ENCODE results near the gene GSDMA.

GSDMA gene

DNA sequence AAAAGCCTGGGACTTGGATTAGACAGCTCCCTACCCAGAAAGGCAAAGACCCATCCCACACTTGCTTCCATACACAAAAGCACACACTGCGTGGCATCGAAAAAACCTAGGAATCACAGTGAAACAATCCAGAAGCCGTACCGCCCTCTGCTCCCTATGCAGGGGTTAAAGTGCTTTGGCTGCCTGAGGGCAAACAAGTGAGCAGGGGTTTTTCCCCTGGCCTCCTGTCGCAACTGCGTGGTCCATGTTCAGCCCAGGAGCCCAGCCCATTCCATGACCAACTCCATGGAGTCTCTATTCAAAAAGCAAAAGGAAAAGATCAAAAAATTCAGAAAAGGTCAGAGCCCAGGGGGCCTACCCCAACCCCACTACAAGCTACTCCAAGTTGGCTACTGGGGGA lies 40.8 kb upstream of the GSDMA start:
- POLR2A ChIA-PET = interaction anchor here (0.7 kb wide), 1 partner anchor 31 kb away, joined by 4 read pairs; no protein-coding TSS in a partner anchor
- H3K4me1 ChIP-seq (ENCODE audit: control insufficient read depth, insufficient read depth, low read length) = peaks cover 9% of the 10 kb centered on the region; the same call in 1 of the 2 replicates

DNA sequence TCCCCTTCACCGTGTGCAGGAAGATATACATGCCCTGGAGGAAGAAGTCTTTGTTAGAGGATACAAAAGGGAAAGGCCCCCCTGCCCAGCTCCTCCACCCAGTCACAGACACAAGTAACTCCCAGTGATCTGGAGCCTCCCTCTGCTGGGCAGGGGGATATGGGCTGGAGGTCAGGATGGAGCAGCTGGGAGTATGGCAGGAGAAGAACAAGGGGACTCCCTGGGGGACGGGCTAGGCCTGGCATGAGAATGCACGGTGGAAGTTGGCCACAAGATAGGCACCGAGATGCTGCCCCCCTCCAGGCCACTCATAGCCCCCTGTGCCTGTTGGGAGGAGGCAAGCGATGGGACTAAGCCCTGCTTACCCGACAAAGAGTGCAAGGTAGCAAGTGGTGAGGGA lies 39.6 kb upstream of the GSDMA start:
- TF ChIP-seq, protein P1, sequence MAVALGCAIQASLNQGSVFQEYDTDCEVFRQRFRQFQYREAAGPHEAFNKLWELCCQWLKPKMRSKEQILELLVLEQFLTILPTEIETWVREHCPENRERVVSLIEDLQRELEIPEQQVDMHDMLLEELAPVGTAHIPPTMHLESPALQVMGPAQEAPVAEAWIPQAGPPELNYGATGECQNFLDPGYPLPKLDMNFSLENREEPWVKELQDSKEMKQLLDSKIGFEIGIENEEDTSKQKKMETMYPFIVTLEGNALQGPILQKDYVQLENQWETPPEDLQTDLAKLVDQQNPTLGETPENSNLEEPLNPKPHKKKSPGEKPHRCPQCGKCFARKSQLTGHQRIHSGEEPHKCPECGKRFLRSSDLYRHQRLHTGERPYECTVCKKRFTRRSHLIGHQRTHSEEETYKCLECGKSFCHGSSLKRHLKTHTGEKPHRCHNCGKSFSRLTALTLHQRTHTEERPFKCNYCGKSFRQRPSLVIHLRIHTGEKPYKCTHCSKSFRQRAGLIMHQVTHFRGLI (tag by site-specific recombination; IDR thresholded peaks at IDR 0.05) = no peak
- TF ChIP-seq, protein P2, sequence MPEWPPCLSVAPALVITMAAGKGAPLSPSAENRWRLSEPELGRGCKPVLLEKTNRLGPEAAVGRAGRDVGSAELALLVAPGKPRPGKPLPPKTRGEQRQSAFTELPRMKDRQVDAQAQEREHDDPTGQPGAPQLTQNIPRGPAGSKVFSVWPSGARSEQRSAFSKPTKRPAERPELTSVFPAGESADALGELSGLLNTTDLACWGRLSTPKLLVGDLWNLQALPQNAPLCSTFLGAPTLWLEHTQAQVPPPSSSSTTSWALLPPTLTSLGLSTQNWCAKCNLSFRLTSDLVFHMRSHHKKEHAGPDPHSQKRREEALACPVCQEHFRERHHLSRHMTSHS (tag by site-specific recombination; IDR thresholded peaks at IDR 0.05) = no peak
- TF ChIP-seq ZNF202 (tag by site-specific recombination; IDR thresholded peaks at IDR 0.05; ENCODE audit: borderline replicate concordance) = no peak
- TF ChIP-seq ZNF777 (tag by site-specific recombination; IDR thresholded peaks at IDR 0.05; ENCODE audit: borderline replicate concordance) = no peak
- TF ChIP-seq HOXC10 (CRISPR knock-in tag; IDR thresholded peaks at IDR 0.05) = no peak
- TF ChIP-seq, protein P3, sequence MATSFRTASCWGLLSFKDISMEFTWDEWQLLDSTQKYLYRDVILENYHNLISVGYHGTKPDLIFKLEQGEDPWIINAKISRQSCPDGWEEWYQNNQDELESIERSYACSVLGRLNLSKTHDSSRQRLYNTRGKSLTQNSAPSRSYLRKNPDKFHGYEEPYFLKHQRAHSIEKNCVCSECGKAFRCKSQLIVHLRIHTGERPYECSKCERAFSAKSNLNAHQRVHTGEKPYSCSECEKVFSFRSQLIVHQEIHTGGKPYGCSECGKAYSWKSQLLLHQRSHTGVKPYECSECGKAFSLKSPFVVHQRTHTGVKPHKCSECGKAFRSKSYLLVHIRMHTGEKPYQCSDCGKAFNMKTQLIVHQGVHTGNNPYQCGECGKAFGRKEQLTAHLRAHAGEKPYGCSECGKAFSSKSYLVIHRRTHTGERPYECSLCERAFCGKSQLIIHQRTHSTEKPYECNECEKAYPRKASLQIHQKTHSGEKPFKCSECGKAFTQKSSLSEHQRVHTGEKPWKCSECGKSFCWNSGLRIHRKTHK (tag by site-specific recombination; IDR thresholded peaks at IDR 0.05) = no peak
- no peak for TF ChIP-seq ZNF10 (tag by site-specific recombination; IDR thresholded peaks at IDR 0.05)
- TF ChIP-seq SETDB1 (IDR thresholded peaks at IDR 0.05; ENCODE audit: insufficient read length, low read length) = no peak
- TF ChIP-seq ZNF623 (tag by site-specific recombination; IDR thresholded peaks at IDR 0.05) = no peak
- TF ChIP-seq, protein P4, sequence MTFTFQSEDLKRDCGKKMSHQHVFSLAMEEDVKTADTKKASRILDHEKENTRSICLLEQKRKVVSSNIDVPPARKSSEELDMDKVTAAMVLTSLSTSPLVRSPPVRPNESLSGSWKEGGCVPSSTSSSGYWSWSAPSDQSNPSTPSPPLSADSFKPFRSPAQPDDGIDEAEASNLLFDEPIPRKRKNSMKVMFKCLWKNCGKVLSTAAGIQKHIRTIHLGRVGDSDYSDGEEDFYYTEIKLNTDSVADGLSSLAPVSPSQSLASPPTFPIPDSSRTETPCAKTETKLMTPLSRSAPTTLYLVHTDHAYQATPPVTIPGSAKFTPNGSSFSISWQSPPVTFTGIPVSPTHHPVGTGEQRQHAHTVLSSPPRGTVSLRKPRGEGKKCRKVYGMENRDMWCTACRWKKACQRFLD (tag by site-specific recombination; IDR thresholded peaks at IDR 0.05) = no peak
- no peak for TF ChIP-seq ZNF155 (tag by site-specific recombination; IDR thresholded peaks at IDR 0.05)
- H3K4me3 ChIP-seq (ENCODE audit: low read depth, low read length) = no peak overlapping the region
- H3K27ac ChIP-seq (ENCODE audit: extremely low read depth, low read depth, low read length) = no peak overlapping the region
- H3K36me3 ChIP-seq (ENCODE audit: control insufficient read depth in 2 of 2, insufficient read depth in 1 of 2, low read length in 2 of 2) = peaks cover 14 to 52% of the 10 kb centered on the region in 2 experiments; a peak in 2 of 3 replicates
- POLR2A ChIA-PET = no interaction called here
- H3K4me1 ChIP-seq (ENCODE audit: control insufficient read depth, insufficient read depth, low read length) = peaks cover 9% of the 10 kb centered on the region; the same call in 1 of the 2 replicates
- no peaks in the 10 kb centered on the region for H3K9me3 ChIP-seq (ENCODE audit: control insufficient read depth, insufficient read depth, low read depth, low read length)
- CTCF ChIA-PET = no interaction called here

More for the DNA sequence above, 40.8 kb upstream of the GSDMA start:
- H3K4me3 ChIP-seq (ENCODE audit: low read depth, low read length) = no peak overlapping the region
- peaks cover 14 to 54% of the 10 kb centered on the region in 2 experiments; a peak in 2 of 3 replicates for H3K36me3 ChIP-seq (ENCODE audit: control insufficient read depth in 2 of 2, insufficient read depth in 1 of 2, low read length in 2 of 2)
- TF ChIP-seq, protein P5, sequence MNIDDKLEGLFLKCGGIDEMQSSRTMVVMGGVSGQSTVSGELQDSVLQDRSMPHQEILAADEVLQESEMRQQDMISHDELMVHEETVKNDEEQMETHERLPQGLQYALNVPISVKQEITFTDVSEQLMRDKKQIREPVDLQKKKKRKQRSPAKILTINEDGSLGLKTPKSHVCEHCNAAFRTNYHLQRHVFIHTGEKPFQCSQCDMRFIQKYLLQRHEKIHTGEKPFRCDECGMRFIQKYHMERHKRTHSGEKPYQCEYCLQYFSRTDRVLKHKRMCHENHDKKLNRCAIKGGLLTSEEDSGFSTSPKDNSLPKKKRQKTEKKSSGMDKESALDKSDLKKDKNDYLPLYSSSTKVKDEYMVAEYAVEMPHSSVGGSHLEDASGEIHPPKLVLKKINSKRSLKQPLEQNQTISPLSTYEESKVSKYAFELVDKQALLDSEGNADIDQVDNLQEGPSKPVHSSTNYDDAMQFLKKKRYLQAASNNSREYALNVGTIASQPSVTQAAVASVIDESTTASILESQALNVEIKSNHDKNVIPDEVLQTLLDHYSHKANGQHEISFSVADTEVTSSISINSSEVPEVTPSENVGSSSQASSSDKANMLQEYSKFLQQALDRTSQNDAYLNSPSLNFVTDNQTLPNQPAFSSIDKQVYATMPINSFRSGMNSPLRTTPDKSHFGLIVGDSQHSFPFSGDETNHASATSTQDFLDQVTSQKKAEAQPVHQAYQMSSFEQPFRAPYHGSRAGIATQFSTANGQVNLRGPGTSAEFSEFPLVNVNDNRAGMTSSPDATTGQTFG (tag by site-specific recombination; IDR thresholded peaks at IDR 0.05; ENCODE audit: borderline replicate concordance) = no peak
- no peak for TF ChIP-seq ZNF2 (tag by site-specific recombination; IDR thresholded peaks at IDR 0.05)
- TF ChIP-seq ZNF350 (tag by site-specific recombination; IDR thresholded peaks at IDR 0.05) = no peak
- no peak for TF ChIP-seq INSM2 (tag by site-specific recombination; IDR thresholded peaks at IDR 0.05)
- TF ChIP-seq ZNF138 (tag by site-specific recombination; IDR thresholded peaks at IDR 0.05; ENCODE audit: borderline replicate concordance) = no peak
- TF ChIP-seq, protein P6, sequence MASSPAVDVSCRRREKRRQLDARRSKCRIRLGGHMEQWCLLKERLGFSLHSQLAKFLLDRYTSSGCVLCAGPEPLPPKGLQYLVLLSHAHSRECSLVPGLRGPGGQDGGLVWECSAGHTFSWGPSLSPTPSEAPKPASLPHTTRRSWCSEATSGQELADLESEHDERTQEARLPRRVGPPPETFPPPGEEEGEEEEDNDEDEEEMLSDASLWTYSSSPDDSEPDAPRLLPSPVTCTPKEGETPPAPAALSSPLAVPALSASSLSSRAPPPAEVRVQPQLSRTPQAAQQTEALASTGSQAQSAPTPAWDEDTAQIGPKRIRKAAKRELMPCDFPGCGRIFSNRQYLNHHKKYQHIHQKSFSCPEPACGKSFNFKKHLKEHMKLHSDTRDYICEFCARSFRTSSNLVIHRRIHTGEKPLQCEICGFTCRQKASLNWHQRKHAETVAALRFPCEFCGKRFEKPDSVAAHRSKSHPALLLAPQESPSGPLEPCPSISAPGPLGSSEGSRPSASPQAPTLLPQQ (tag by site-specific recombination; IDR thresholded peaks at IDR 0.05) = no peak
- no peak for TF ChIP-seq OSR2 (tag by site-specific recombination; IDR thresholded peaks at IDR 0.05)
- TF ChIP-seq SCRT2 (tag by site-specific recombination; IDR thresholded peaks at IDR 0.05) = no peak
- no peak for TF ChIP-seq ZBTB48 (tag by site-specific recombination; IDR thresholded peaks at IDR 0.05)
- no peak for TF ChIP-seq ZNF146 (tag by site-specific recombination; IDR thresholded peaks at IDR 0.05)
- TF ChIP-seq ZNF341 (tag by site-specific recombination; IDR thresholded peaks at IDR 0.05; ENCODE audit: low read depth) = no peak
- TF ChIP-seq ZNF394 (tag by site-specific recombination; IDR thresholded peaks at IDR 0.05; ENCODE audit: borderline replicate concordance) = no peak
- no peak for TF ChIP-seq ZNF837 (tag by site-specific recombination; IDR thresholded peaks at IDR 0.05)
- TF ChIP-seq KLF9 (tag by site-specific recombination; IDR thresholded peaks at IDR 0.05; ENCODE audit: low read depth) = no peak
- no peak overlapping the region for H3K27ac ChIP-seq (ENCODE audit: extremely low read depth, low read depth, low read length)
- CTCF ChIA-PET = interaction anchor here (0.6 to 0.8 kb wide), 2 partner anchors 56 to 58 kb away, joined by 3 read pairs; no protein-coding TSS in a partner anchor
- H3K9me3 ChIP-seq (ENCODE audit: control insufficient read depth, insufficient read depth, low read depth, low read length) = no peaks in the 10 kb centered on the region
